ENCODE results near the gene HDAC7.

HDAC7 gene

DNA sequence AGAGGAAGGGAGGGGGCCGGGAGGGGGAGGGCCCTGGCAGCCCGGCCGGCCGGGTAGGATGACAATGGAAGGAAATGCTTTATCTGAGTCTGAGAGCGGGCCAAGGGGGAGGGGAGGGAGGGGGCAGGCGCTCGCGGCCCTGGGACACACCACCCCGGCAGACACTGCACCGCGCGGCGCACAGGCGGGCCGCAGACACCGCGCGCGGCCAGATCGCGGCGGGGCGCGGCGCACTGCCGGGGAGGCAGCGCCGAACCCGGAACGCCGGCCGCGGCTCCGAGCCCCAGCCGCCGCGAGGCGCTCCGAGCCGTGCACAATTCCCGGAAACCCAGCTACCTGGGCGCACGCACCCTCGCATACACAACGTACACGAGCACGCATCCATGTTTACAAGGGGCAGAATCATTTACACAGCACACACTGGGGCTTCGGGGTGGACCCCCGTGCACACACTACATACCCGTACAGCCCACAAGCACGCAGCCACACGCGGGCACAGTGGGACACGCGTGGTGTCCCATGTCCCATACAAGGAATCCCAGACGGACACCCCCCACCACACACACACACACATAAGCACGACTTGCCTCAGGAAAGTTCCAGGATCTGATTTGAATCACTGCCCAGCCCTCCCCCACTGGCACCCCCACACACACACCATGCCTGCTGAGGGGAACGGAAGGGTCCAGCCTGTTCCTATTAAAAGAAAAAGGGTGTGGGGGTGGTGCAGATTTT is at the start of gene HDAC7:
Gene HDAC7 (minus strand): TSS at position 8 of the 735 bp plus-strand sequence. CDS start 118 bp downstream, outside the sequence.
- TF ChIP-seq, protein P1, sequence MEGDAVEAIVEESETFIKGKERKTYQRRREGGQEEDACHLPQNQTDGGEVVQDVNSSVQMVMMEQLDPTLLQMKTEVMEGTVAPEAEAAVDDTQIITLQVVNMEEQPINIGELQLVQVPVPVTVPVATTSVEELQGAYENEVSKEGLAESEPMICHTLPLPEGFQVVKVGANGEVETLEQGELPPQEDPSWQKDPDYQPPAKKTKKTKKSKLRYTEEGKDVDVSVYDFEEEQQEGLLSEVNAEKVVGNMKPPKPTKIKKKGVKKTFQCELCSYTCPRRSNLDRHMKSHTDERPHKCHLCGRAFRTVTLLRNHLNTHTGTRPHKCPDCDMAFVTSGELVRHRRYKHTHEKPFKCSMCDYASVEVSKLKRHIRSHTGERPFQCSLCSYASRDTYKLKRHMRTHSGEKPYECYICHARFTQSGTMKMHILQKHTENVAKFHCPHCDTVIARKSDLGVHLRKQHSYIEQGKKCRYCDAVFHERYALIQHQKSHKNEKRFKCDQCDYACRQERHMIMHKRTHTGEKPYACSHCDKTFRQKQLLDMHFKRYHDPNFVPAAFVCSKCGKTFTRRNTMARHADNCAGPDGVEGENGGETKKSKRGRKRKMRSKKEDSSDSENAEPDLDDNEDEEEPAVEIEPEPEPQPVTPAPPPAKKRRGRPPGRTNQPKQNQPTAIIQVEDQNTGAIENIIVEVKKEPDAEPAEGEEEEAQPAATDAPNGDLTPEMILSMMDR (conservative IDR thresholded peaks at IDR 0.05; ENCODE audit: control insufficient read depth, insufficient read depth, low read depth, low read length) = no peak
- H3K4me3 ChIP-seq (ENCODE audit: control insufficient read depth, low read depth, low read length) = peak within 1 kb of the TSS; percentile 80
- DNase-seq (ENCODE audit: low read depth) = peak; percentile 77

DNA sequence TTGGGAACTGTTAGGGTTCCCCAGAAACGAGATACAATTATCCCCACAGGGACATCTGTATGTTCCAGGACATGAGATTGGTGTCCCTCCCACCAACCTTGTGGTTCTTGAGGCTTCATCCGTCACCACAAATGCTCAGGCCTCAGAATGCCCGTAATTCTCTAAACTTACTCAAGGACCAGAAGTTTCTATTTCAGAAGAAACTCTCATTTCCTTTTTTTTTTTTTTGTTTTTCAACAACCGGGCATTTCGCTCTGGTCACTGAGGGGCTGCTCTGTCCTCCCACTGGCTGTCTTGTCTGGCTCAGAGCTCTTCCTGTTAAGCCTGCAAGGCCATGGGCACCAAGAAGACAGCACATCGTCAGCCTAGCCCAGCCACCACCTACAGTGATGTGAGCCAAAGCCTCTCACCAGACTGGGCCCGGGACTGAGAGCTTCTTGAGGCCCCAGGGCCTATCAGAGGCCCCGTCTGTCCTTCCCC is 48.9 kb upstream of the HDAC7 start:
- H3K4me3 ChIP-seq (ENCODE audit: control insufficient read depth, low read depth, low read length) = no peak overlapping the region
- no peak for DNase-seq (ENCODE audit: low read depth)
- TF ChIP-seq, protein P1 (conservative IDR thresholded peaks at IDR 0.05; ENCODE audit: control insufficient read depth, insufficient read depth, low read depth, low read length) = no peak

DNA sequence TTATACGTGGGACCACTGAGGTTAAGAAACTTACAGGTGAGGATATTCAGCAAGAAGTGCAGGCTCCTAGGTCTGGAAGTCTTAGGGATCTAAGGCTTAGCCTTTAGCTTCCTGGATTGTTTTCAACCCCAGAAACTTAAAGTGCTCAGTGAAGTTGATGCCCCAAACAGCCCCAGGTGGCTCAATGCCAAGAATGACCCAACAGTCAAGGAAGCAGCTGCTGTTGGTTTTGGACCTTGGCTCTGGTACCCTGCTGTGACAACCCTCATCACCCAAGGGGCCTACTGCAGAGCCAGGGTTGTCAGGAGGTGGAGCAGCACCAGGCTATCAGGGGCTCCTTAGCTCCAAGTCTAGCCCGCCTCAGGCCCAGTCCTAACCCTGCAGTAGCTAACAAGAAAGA is 48.3 kb upstream of the HDAC7 start:
- peak; percentile 35 for DNase-seq (ENCODE audit: low read depth)
- H3K4me3 ChIP-seq (ENCODE audit: control insufficient read depth, low read depth, low read length) = no peak overlapping the region
- TF ChIP-seq, protein P1 (conservative IDR thresholded peaks at IDR 0.05; ENCODE audit: control insufficient read depth, insufficient read depth, low read depth, low read length) = no peak

DNA sequence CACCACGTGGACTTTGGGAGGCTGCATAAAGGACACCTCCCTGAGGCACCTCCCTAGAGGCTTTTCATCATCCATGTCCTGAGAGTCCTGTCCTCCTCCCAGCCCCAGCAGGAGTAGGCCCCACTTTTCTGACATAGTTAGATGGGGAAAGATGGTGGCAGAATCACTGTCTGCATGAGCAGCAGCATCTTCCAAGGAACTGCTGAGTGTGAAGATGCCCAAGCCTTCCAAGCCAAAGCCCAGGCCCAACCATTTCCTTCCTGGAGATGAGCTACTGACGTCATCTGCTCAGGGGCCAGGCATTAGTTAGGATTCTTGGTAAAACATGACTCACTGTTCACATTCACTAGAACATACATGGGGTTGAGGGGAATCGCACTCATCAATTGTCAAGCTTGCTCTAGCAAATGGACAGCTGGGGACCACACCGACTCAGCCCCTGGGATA is 47.8 kb upstream of the HDAC7 start:
- DNase-seq (ENCODE audit: low read depth) = peak; percentile 96
- TF ChIP-seq, protein P1 (conservative IDR thresholded peaks at IDR 0.05; ENCODE audit: control insufficient read depth, insufficient read depth, low read depth, low read length) = no peak
- H3K4me3 ChIP-seq (ENCODE audit: control insufficient read depth, low read depth, low read length) = no peak overlapping the region

DNA sequence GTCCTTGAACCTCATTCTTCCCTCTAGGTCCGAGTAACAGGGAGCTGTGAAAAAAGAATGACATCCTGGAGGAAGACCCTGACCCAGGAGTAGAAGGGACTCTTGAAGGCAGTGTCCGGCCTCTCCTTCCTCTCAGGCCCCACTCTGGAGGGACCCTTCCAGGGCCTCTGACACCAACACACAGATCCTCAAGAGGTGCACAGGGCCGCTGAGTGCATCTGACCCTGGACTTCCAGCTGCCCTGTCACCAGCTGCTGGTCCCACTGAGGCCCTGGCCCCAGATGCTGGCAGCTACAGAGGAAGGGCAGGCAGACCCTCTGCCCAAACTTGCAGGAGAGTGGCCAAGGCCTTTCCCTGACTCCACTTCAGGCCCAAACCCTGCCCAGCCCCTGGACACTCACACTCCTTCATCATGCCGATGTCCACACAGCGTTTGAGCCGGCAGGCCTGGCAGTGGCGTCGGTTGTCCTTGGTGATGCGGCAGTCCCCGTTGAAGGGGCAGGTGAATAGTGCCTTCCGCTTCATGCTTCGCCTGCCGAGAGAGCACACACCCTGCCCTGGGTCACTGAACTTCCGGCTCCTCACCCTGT is 45.0 kb upstream of the HDAC7 start:
- TF ChIP-seq, protein P1 (conservative IDR thresholded peaks at IDR 0.05; ENCODE audit: control insufficient read depth, insufficient read depth, low read depth, low read length) = no peak
- no peak overlapping the region for H3K4me3 ChIP-seq (ENCODE audit: control insufficient read depth, low read depth, low read length)
- no peak for DNase-seq (ENCODE audit: low read depth)

DNA sequence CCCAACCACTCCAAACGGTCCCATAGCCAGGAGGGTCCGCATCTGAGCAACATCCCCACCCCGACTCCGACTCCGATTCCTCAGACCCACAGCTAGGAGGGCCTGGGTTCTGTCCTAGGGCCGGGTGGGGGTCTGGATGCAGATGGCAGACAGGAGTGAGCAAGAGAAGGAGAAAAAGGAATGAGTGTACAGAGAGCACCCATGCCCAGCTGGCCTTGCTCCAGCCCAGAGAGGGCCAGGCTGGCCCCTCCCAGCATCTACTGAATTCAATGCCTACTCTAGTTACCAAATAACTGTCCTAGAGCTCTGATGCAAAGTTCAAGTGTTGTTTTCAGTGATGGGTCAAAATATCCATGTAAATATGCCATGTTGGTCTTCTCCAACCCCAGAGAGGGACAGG is 44.3 kb upstream of the HDAC7 start:
- TF ChIP-seq, protein P1 (conservative IDR thresholded peaks at IDR 0.05; ENCODE audit: control insufficient read depth, insufficient read depth, low read depth, low read length) = no peak
- H3K4me3 ChIP-seq (ENCODE audit: control insufficient read depth, low read depth, low read length) = no peak overlapping the region
- no peak for DNase-seq (ENCODE audit: low read depth)

All from fibroblast of mammary gland (primary cell).